T47D (cell line): ENCODE measurements around the gene PDXDC1.
"Not testable (repeated sequence)": the region's sequence is repeated elsewhere in the genome, so short reads cannot be mapped to it uniquely, and the experiment has no call there.

Source experiments
- DNase-seq, 2 experiments: peaks; one replicate each; pipeline versions ENCODE4 v3.0.0 to v3.0.0-alpha.2; 2011 to 2012; ENCODE audit warnings: low read depth in 1 of 2, low spot score in 1 of 2
- JUND ChIP-seq: IDR thresholded peaks from 2 replicates; pipeline ENCODE4 v1.6.1; 2012; ENCODE audit warnings: low read depth
- in situ Hi-C: cut with HindIII; loops from 2 replicates; pipeline ENCODE4 v1.10.0; 2016; ENCODE audit warnings: low sequenced_read_pairs, low pct_unique_long_range_greater_than_20kb

PDXDC1 gene

DNA sequence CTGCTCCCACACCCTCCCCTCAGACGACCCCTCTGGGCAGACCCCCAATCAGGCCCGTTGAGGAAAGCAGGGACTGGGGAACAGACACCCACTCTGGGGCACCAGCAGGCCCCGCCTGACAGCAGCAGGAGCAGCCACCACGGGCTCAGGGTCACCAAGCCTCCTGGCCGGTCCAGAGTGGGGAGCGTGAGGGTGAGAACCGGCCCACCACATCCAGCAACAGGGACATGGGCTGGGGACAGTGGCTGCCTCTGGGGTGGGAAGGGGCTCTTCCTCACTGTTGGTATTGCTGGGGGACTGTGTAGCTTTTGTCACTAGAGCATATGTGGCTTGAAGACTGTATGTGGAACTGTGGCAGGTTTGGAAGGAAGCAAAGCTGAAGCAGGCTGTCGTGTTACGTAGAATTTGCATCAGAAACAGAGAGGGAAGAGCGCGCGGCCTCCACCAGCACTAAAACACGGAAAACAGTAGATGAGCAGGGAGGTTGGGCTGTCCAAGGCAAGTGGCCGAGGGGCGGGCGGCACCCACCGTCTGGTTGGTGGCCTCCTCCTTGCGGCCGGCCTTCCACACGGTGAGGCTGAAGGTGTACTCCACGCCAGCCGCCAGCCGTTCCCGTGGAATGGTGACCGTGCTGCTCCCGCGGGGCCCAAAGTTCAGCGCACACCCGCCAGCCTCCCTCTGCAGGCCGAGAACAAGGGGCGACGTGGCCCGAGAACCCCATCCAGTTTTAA, 160.1 kb downstream of the PDXDC1 start:
- DNase-seq, in situ Hi-C loops: not testable (repeated sequence)

DNA sequence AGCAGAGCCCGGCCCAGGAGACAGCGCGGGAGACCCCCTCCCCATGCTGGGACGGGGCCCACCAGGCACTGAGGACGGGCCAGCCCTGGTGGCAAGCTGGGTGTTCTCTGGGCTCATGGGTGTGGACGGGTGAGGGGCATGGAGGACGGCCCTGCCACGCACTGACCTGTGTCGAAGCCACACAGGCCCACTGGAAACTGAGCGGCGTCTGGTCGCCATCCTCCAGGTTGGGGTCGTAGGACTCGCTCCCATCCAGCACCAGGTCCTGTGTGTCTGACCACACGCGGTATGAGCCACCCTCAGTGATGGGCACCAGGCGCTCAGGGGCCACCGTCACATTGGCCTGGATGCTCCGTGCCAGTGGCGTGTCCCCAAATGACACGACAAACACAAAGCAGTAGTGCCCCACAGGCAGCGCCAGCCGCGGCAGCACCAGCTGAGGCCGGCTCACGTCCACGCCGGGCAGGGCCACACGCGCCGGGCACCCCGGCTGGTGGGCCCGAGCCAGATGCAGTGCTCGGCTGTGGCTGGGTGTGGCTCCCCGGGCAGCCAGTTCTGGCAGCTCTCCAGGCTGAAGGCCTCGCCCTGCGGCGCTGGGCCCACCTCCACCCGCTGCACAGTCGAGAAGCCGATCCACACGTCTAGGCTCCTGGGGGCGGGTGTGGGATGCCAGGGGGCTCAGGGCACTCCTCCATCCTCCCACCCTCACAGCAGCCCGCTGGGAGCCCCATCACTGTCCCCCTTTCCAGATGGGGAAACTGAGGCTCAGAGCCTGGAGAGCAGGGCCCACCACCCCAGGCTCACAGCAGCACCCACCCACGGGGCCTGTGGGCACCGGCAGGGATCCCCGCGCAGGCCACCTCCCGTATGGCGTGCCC, 160.9 kb downstream of the PDXDC1 start:
- DNase-seq, in situ Hi-C loops: not testable (repeated sequence)

DNA sequence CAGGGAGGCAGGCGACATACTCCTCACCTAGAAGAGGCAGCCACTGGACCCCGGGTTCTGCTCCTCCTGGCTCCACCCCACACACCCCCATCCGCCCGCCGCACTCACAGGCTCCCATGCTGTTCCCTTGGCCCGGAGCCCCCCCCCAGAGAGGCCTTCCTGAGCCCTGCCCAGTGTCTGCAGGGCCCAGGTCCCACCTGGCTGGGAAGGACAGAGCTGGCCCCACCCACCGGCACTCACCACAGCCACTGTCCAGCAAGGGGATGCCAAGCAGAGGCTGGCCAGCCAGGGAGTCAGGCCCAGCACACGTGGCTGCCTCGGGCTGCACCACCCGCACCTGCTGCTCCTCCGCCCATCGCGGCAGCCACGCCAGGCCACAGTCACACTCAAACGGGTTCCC, 162.7 kb downstream of the PDXDC1 start:
- DNase-seq, in situ Hi-C loops: not testable (repeated sequence)

DNA sequence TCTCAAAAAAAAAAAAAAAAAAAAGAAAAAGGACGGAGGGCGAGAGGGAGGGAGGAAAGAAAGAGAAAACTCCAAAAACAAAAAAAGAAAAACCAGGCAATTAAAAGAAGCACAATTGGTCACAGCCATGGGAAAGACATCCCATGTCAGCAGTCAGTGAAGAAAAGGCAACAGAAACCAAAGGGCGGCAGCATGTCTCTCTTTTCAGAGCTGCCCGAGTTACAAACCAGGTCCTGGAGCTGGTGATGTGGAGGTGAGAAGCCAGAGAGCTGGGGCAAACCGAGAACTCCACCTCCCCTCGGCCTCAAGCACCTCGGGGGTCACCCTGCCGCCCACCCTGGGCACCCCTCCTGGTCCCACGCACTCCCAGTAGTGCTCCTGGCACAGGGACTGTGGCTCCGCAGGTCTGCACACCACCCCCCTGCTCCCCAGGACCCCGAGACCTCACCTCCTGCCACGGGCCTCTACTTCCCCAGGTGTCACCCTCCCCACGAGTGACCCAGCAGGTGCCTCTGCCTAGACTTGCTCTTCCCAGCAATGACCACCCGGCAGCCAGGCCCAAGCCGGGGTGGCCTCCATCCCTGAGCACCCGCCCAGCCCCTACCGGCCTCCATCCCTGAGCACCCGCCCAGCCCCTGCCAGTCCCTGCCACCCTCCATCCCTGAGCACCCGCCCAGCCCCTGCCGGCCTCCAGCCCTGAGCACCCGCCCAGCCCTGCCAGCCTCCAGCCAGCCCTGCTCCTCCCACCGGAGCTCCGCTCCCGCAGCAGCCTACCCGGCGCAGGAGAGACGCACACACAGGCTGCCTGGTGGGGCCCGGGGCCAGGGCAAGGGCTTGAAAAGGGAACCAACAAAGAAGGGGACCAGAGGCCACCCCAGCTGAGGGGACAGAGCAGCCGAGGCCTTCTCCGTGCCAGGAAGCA, 165.9 kb downstream of the PDXDC1 start:
- in situ Hi-C loops, DNase-seq: not testable (repeated sequence)

DNA sequence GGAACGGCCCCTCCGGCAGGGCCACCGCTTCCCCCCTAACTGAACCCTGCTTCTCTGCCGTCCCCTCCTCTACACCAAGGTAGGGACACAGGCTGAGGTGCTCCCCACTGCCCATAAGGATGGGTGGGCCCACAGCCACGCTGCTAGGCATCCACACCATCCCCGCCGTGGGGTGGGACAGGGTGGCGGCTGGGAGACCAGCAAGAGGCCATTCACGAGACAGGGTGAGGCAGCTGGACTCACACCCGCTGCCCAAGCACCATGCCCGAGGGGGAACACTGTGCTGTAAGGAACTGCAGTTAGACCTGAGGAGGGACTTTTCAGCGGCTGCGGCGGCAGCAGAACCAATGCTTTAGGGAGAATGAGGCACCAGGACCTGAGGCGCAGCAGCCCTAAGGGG, 166.8 kb downstream of the PDXDC1 start:
- no peak for TF ChIP-seq JUND
- DNase-seq = no peak
- in situ Hi-C loops = no loop called here

DNA sequence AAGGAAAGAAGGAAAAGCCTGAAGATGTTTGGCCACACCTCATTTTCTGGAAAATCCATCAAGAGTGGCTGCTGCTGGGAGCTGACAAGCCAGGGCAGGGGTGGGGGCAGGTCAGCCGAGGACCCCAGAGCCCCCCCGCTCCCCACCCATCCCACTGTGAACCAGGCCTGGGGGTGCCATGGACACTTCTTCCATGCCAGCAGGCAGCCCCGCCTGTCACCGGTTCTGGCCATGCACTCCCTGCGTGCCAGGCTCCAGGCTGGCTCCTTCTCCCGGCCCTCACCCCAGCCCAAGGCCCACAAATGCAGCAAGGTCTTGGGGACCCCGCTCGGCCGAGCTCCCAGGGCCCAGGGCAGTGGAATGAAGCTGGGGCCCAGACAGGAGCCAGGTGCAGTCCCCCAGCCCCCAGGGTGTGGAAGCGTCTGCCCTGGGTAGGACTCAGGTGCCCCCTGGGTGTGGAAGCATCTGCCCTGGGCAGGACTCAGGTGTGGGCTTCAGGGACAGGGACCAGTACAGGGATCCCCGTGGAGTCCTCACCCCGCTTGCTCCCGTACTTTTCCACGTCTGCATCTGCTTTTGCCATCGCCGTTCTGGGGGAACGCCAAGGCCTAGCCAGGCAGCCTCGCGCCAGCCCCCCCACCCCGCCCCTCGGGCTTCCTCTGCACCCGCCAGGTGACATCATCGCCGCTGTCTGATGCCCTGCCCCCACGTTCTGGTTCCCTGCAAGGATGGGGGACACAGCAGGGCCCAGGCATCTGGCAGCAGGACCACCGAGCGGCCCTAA, 167.5 kb downstream of the PDXDC1 start:
- in situ Hi-C loops, DNase-seq: not testable (repeated sequence)

DNA sequence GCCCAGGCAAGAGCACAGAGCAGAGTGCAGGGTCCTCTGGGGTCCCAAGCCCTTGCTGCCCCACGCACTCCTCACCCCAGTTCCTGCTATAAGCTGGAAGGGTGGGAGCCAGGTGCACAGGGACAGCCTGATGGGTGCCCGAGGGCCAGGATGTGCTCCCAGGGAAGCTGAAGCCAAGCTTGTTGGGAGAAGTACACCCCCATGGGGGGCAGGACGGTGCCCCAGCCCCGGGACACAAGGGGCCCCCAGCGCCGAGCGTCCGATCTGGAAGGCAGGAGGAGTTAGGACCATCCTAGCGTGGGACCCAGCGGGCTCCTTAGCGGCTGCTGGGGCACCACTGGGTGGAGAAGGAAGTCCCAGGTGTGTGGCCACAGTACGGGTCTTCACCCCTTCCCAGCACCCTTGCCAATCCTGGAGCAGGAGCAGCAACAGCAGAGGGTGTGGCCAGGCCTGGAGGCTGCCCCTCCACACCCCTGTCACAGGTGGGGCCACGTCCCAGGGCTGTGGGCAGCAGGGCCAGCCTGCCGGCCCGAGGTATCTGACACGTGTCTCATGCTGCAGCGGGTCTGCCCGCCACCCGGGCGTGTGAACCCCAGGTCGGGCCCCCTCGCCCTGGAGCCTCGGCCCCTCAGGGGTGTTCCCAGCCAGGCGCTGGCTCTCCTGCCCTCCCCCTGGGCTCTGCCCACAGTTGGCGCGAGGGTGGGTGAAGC, 168.2 kb downstream of the PDXDC1 start:
- DNase-seq, in situ Hi-C loops: not testable (repeated sequence)

GRCh38 chr16:15143601-15144091, 168.8 kb downstream of the PDXDC1 start:
- in situ Hi-C loops, DNase-seq: not testable (repeated sequence)

- DNase-seq, in situ Hi-C loops: not testable (repeated sequence)
These were observed 169.3 kb downstream of the PDXDC1 start for GRCh38 chr16:15144092-15144631.

GRCh38 chr16:15144781-15145417, 170.1 kb downstream of the PDXDC1 start:
- DNase-seq, in situ Hi-C loops: not testable (repeated sequence)

DNA sequence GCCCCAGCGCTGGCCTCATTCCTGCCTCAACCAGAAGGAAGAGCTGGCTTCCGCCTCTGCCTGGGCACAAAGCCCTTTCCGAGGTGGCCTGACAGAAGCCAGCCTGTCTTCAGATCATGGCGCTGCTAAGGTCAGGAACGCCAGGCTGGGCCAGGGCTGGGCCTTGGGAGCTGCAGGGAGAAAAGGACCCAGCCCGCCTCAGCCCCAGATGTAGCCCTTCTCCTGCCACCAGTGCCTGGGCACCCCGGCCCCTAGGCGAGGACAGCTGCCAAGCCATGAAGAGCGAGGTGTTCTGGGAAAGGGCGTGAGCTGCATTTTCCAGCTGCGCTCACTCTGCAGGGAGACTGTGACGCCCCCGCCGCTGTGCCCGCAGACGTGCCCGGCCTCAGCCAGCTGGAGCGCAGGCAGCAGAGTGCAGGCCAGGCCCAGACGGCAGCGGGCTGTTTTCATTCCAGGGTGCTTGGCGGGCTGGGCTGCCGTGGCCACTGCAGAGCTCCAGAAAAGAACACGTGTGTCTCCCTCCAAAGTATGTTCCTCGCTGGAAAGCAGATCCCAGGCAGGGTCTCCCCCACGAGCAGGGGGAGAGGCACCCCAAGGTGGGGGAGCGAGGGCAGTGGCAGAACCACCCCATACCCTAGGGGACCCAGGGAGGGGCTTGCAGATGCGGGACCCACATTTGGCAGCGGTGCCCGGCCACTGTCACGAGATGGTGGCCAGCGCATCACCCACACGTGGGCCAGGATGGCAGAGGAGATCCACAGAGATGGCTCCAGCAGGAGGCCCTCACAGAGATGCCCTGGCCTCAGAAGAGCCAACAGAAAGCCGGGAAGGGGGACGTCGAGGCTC, 170.8 kb downstream of the PDXDC1 start:
- DNase-seq, in situ Hi-C loops: not testable (repeated sequence)

GRCh38 chr16:15146264-15146662, 171.4 kb downstream of the PDXDC1 start:
- in situ Hi-C loops, DNase-seq: not testable (repeated sequence)

DNA sequence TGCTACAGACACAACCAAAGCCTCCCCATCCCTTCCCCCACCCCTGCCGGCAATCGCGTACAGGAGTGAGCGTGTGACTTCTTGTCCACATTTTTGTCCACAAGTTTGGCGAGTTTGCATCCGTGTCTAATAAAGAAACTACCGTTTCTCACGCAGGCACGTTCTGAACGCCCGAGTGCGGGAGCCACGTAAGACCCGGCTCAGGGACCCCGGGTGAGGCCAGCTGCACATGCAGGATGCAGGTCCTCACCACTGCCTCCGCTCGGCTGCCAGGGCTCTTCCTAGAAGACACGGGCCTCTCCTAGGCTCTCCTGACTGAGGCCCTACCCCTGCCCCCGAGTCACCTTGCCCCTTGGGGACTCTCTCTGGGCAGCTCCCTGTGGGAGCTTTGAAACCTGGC, 174.0 kb downstream of the PDXDC1 start:
- DNase-seq, in situ Hi-C loops: not testable (repeated sequence)

DNA sequence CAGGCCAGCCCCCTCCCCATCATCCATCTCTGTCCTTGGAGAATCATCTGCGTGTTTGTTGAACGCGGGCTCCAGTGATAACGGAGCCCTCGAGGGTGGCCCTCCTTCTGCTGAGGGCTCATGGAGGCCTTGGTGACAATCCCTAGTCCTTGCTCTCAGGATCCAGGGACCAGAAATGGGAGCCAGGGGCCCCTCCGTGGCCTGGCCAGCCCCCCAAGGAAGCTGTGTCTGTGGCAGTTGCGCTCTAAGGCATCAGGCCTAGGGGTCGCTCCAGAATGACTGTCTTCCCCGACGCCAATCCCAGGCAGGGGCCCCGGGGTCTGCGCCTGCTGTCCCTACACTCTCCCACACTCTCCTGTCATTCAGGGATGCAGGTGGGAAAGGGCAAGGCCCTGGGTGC, 174.4 kb downstream of the PDXDC1 start:
- in situ Hi-C loops, DNase-seq: not testable (repeated sequence)

DNA sequence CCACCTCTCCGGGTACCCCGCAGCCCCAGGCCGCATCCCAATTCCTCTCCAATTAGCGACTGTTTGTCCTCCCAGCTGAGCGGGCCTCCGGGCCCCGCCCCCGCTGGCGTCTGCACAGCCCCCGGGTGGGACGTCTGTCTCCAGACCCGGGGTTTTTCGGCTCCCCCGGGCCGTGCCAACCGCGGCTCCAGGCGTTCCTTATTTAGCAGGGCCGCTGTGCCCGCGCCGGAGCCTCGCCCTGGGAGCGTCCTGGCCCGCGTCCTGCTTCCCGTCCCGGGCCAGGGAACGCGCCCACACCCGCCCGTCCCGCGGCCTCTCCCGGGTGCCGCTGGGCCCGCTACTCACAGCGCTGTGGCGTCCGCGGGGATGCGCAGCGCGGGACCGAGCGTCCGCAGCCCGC, 179.2 kb downstream of the PDXDC1 start:
- in situ Hi-C loops = not testable (repeated sequence)

More for the DNA sequence above, 179.2 kb downstream of the PDXDC1 start:
- peak in 1 of 2 experiments; percentile 5 for DNase-seq
